ENCODE results near the gene CCHCR1. TPM values are rescaled to one million over a fixed set of nuclear protein-coding genes. Genes with fewer than 3 reads are reported as not detected.

The CCHCR1 gene
- total and polyA plus RNA-seq, 2 experiments from 2014 or later: 19.8 to 46.7 TPM

GRCh38 chr6:31140643-31141042 lies 17.0 kb downstream of the CCHCR1 start (continued):
- no peak for TF ChIP-seq ZNF462 (CRISPR knock-in tag; IDR thresholded peaks at IDR 0.05)
- TF ChIP-seq REST (IDR thresholded peaks at IDR 0.05; ENCODE audit: unreplicated experiment): no peak

GRCh38 chr6:31139599-31139998 lies 18.0 kb downstream of the CCHCR1 start:
- Mint-ChIP-seq H3K9me3 (peaks cover 8% of the 10 kb centered on the region; the same call in 2 of the 3 replicates), H3K36me3 (ENCODE audit: low read depth) (peaks cover 20% of the 10 kb centered on the region), H3K27me3 (ENCODE audit: insufficient read depth, low read depth, poor library complexity) (peaks cover 14% of the 10 kb centered on the region), H3K4me3 (peak overlapping the region; percentile 40; the same call in 1 of the 3 replicates), H3K27ac (peak overlapping the region; percentile 50; the same call in 1 of the 2 replicates), H3K4me1 (peaks cover 44% of the 10 kb centered on the region)
- 0 out of 2 replicates have a peak, but pooled peaks cover 3% of the 10 kb centered on the region for H3K9me2 ChIP-seq (ENCODE audit: insufficient read depth)
- H4K20me1 ChIP-seq (replicated peaks; ENCODE audit: insufficient read depth): no peaks in the 10 kb centered on the region
- H3F3A ChIP-seq (replicated peaks; ENCODE audit: low read depth): no peaks in the 10 kb centered on the region
- H3K4me1 ChIP-seq (ENCODE audit: insufficient read depth): peaks cover 7% of the 10 kb centered on the region; the same call in 1 of the 2 replicates
- peak overlapping the region; percentile 40; the same call in 1 of the 2 replicates for H3K4me2 ChIP-seq
- TF ChIP-seq ZNF462 (CRISPR knock-in tag; IDR thresholded peaks at IDR 0.05) (peak; percentile 79; the same call in 1 of the 2 replicates), ZNF331 (CRISPR knock-in tag; IDR thresholded peaks at IDR 0.05; ENCODE audit: low read depth) (no peak)
- H3K36me3 ChIP-seq (ENCODE audit: insufficient read depth): peaks cover 7% of the 10 kb centered on the region; the same call in 1 of the 2 replicates
- no peaks in the 10 kb centered on the region for H3K79me2 ChIP-seq (replicated peaks; ENCODE audit: insufficient read depth)
- ATAC-seq: peak; percentile 67
- no peak overlapping the region for H3K27ac ChIP-seq (ENCODE audit: low read depth)
- peak overlapping the region; percentile 32; the same call in 1 of the 2 replicates for H3K4me3 ChIP-seq
- H2AFZ ChIP-seq: no peak overlapping the region
- peak; percentile 79 for DNase-seq (ENCODE audit: low spot score)
- H3K27me3 ChIP-seq (ENCODE audit: insufficient read depth): no peaks in the 10 kb centered on the region
